Mesodermal cell (in vitro differentiated cells): ENCODE measurements around the gene REC8.

Source experiments
- H3K27ac ChIP-seq: 2 replicates; pipeline ENCODE4 v1.7.0; 2013; ENCODE audit warnings: mild to moderate bottlenecking, low read depth, low read length, moderate library complexity; ENCODE audit not compliant: severe bottlenecking
- H3K36me3 ChIP-seq: 2 replicates; pipeline ENCODE4 v1.7.1; 2013; ENCODE audit warnings: mild to moderate bottlenecking, low read length, moderate library complexity; ENCODE audit not compliant: control insufficient read depth, insufficient read depth
- H3K4me1 ChIP-seq: one replicate; pipeline ENCODE4 v1.7.1; 2013; ENCODE audit warnings: mild to moderate bottlenecking, low read length; ENCODE audit not compliant: insufficient read depth, control insufficient read depth, poor library complexity, severe bottlenecking
- H3K4me3 ChIP-seq: 2 replicates; pipeline ENCODE4 v1.7.0; 2013; ENCODE audit warnings: low read length, control low read depth, mild to moderate bottlenecking; ENCODE audit not compliant: insufficient read depth, poor library complexity, severe bottlenecking; ENCODE audit errors: extremely low read depth
- H3K9me3 ChIP-seq: 2 replicates; pipeline ENCODE4 v1.7.1; 2013; ENCODE audit warnings: mild to moderate bottlenecking, low read length, moderate library complexity; ENCODE audit not compliant: control insufficient read depth
- WGBS, 2 experiments: methylation state at CpG; one replicate each; pipeline ENCODE4 v1.1.5; 2013; ENCODE audit warnings: missing lambda C conversion rate in 2 of 2; ENCODE audit not compliant: insufficient coverage in 2 of 2; 5-methylcytosine and 5-hydroxymethylcytosine counted together

Gene REC8

GRCh38 chr14:24186831-24187538 is 15.1 kb downstream of the REC8 start:
- WGBS, 2 experiments = 100% methylated on average over 4 to 7 of the region's 10 CpGs
- peaks cover 8% of the 10 kb centered on the region for H3K4me1 ChIP-seq
- H3K36me3 ChIP-seq = peaks cover 68% of the 10 kb centered on the region
- H3K9me3 ChIP-seq = no peaks in the 10 kb centered on the region
- H3K4me3 ChIP-seq = peak overlapping the region; percentile 67
- H3K27ac ChIP-seq = no peak overlapping the region

- Histone ChIP-seq H3K27ac (no peak overlapping the region), H3K4me3 (peak overlapping the region; percentile 67), H3K4me1 (peaks cover 8% of the 10 kb centered on the region), H3K36me3 (peaks cover 69% of the 10 kb centered on the region), H3K9me3 (no peaks in the 10 kb centered on the region)
- 83% methylated on average over 1 of the region's 2 CpGs; no CpG with 5 or more reads in 1 of the 2 experiments for WGBS, 2 experiments
Observed at GRCh38 chr14:24187539-24187915, 15.6 kb downstream of the REC8 start.

- Histone ChIP-seq H3K4me3 (peak within 1 kb of the TSS; percentile 67), H3K4me1 (peaks cover 8% of the 10 kb centered on the region), H3K9me3 (no peaks in the 10 kb centered on the region), H3K27ac (peak within 1 kb of the TSS; percentile 72), H3K36me3 (peaks cover 69% of the 10 kb centered on the region)
- WGBS, 2 experiments = 1% methylated on average over 38 to 59 of the region's 65 CpGs
Observed at GRCh38 chr14:24188251-24189058, 16.6 kb downstream of the REC8 start, which contains the start of gene IPO4. TSS of gene IPO4 (minus strand) at chr14:24188816. CDS start at chr14:24188787, 29 bp downstream.

GRCh38 chr14:24189059-24189375 is 17.1 kb downstream of the REC8 start:
- Histone ChIP-seq H3K9me3 (no peaks in the 10 kb centered on the region), H3K27ac (no peak overlapping the region), H3K4me3 (peak overlapping the region; percentile 67), H3K4me1 (peaks cover 9% of the 10 kb centered on the region), H3K36me3 (peaks cover 68% of the 10 kb centered on the region)
- WGBS, 2 experiments = 0% methylated on average over 2 of the region's 3 CpGs; no CpG with 5 or more reads in 1 of the 2 experiments

GRCh38 chr14:24189460-24189859 is 17.6 kb downstream of the REC8 start:
- Histone ChIP-seq H3K9me3 (no peaks in the 10 kb centered on the region), H3K27ac (no peak overlapping the region), H3K4me3 (no peak overlapping the region), H3K4me1 (peaks cover 11% of the 10 kb centered on the region), H3K36me3 (peaks cover 66% of the 10 kb centered on the region)
- WGBS, 2 experiments = 90 to 96% methylated on average over 6 to 9 of the region's 9 CpGs

- H3K36me3 ChIP-seq = peaks cover 56% of the 10 kb centered on the region
- H3K9me3 ChIP-seq = no peaks in the 10 kb centered on the region
- WGBS, 2 experiments = 93 to 96% methylated on average over 8 of the region's 10 CpGs
- H3K4me1 ChIP-seq = peaks cover 11% of the 10 kb centered on the region
- no peak overlapping the region for H3K4me3 ChIP-seq
- H3K27ac ChIP-seq = no peak overlapping the region
Observed at GRCh38 chr14:24190416-24190815, 18.5 kb downstream of the REC8 start.

- Histone ChIP-seq H3K4me3 (no peak overlapping the region), H3K9me3 (no peaks in the 10 kb centered on the region), H3K4me1 (peaks cover 4% of the 10 kb centered on the region), H3K27ac (no peak overlapping the region), H3K36me3 (peaks cover 34% of the 10 kb centered on the region)
- 95 to 97% methylated on average over 12 to 14 of the region's 15 CpGs for WGBS, 2 experiments
Observed at GRCh38 chr14:24192933-24193332, 21.1 kb downstream of the REC8 start.

- Histone ChIP-seq H3K4me3 (peak overlapping the region; percentile 78), H3K36me3 (peaks cover 44% of the 10 kb centered on the region), H3K27ac (peak overlapping the region; percentile 98), H3K9me3 (no peaks in the 10 kb centered on the region), H3K4me1 (peaks cover 3% of the 10 kb centered on the region)
- WGBS, 2 experiments = 91 to 100% methylated on average over 5 of the region's 7 CpGs
Observed at GRCh38 chr14:24194186-24194872, 22.4 kb downstream of the REC8 start.

- H3K9me3 ChIP-seq = no peaks in the 10 kb centered on the region
- peak overlapping the region; percentile 98 for H3K27ac ChIP-seq
- H3K4me3 ChIP-seq = peak overlapping the region; percentile 78
- peaks cover 3% of the 10 kb centered on the region for H3K4me1 ChIP-seq
- H3K36me3 ChIP-seq = peaks cover 46% of the 10 kb centered on the region
- 58 to 90% methylated on average over 7 to 8 of the region's 8 CpGs for WGBS, 2 experiments
Observed at GRCh38 chr14:24194873-24195185, 22.9 kb downstream of the REC8 start.

GRCh38 chr14:24195186-24196070 is 23.5 kb downstream of the REC8 start, which contains the start of gene TM9SF1:
TSS of gene TM9SF1 (minus strand) at chr14:24195441. CDS start at chr14:24195019, 422 bp downstream.
- Histone ChIP-seq H3K36me3 (peaks cover 48% of the 10 kb centered on the region), H3K4me3 (peak within 1 kb of the TSS; percentile 78), H3K9me3 (no peaks in the 10 kb centered on the region), H3K4me1 (peaks cover 3% of the 10 kb centered on the region), H3K27ac (peak within 1 kb of the TSS; percentile 98)
- WGBS, 2 experiments = 1% methylated on average over 75 to 78 of the region's 89 CpGs
